B cell (primary cell): ENCODE results near the gene TRIM73. TPM values are rescaled to one million over a fixed set of nuclear protein-coding genes. Genes with fewer than 3 reads are reported as not detected.
"Not testable (repeated sequence)": the region's sequence is repeated elsewhere in the genome, so short reads cannot be mapped to it uniquely, and the experiment has no call there.

Source experiments
- ATAC-seq: fragments of 200-7000 bp; cut with Tn5 transposase; one replicate; pipeline ENCODE4 v1.10.0; 2021; ENCODE audit warnings: low read depth, mild to moderate bottlenecking, moderate number of reproducible peaks, moderate library complexity
- CTCF ChIA-PET: fragments of 350-600 bp; sonication (Branson Sonifier 250); formaldehyde crosslinking; loops from one replicate; lab custom pipeline; 2021; ENCODE audit warnings: antibody characterized with exemption, inconsistent platforms; lab: Charles Lee
- POLR2A ChIA-PET: fragments of 350-600 bp; sonication (Branson Sonifier 250); formaldehyde crosslinking; loops from one replicate; lab custom pipeline; 2021; ENCODE audit warnings: antibody characterized with exemption; lab: Charles Lee
- DNase-seq: peaks from one replicate; pipeline ENCODE4 v3.0.0; 2013
- H2AFZ ChIP-seq: 2 replicates; pipeline ENCODE4 v1.6.1; 2012; ENCODE audit warnings: mild to moderate bottlenecking, low read depth, low read length; ENCODE audit not compliant: insufficient read depth, poor library complexity, severe bottlenecking
- H3K27ac ChIP-seq, 2 donors: 1 replicate in 1 of 2; 2 replicates in 1 of 2; pipeline ENCODE4 v1.5.1; 2012 to 2013; ENCODE audit warnings: low read length in 2 of 2, mild to moderate bottlenecking in 2 of 2, moderate library complexity in 1 of 2
- H3K27me3 ChIP-seq, 4 experiments: fragments of 200-600 bp in 1 of 4; sonication (generic) in 1 of 4; replicated peaks in 1 of 4; 1 replicate in 2 of 4; 2 replicates in 2 of 4; pipeline versions ENCODE4 v1.6.1 to v1.7.0; 2013 to 2016; ENCODE audit warnings: low read length in 3 of 4, mild to moderate bottlenecking in 2 of 4, mixed read lengths in 1 of 4, moderate library complexity in 1 of 4; ENCODE audit not compliant: insufficient read depth in 4 of 4, control insufficient read depth in 3 of 4; ENCODE audit errors: control extremely low read depth in 1 of 4
- H3K36me3 ChIP-seq, 2 experiments: replicated peaks in 1 of 2; 1 replicate in 1 of 2; 2 replicates in 1 of 2; pipeline versions ENCODE4 v1.6.1 to v1.7.1; 2013; ENCODE audit warnings: low read length in 1 of 2; ENCODE audit not compliant: insufficient read depth in 2 of 2, control insufficient read depth in 1 of 2; ENCODE audit errors: control extremely low read depth in 1 of 2, extremely low read depth in 1 of 2
- H3K4me1 ChIP-seq, 2 donors: fragments of 200-600 bp in 1 of 2; sonication (generic) in 1 of 2; 1 replicate in 1 of 2; 2 replicates in 1 of 2; pipeline versions ENCODE4 v1.5.1 to v1.6.1; 2013 to 2017; ENCODE audit warnings: low read length in 2 of 2; ENCODE audit not compliant: control insufficient read depth in 2 of 2, insufficient read depth in 2 of 2
- H3K4me2 ChIP-seq: replicated peaks from 2 replicates; pipeline ENCODE3; 2012; ENCODE audit warnings: mild to moderate bottlenecking, low read depth, low read length; ENCODE audit not compliant: poor library complexity, severe bottlenecking
- H3K4me3 ChIP-seq, 5 experiments: fragments of 200-600 bp in 1 of 5; sonication (generic) in 1 of 5; 1 replicate in 3 of 5; 2 replicates in 2 of 5; pipeline versions ENCODE4 v1.5.1 to v1.7.0; 2011 to 2016; ENCODE audit warnings: low read length in 4 of 5, mild to moderate bottlenecking in 4 of 5, low read depth in 2 of 5, control low read depth in 1 of 5, moderate library complexity in 1 of 5; ENCODE audit not compliant: insufficient read depth in 1 of 5; ENCODE audit errors: control extremely low read depth in 1 of 5, extremely low read depth in 1 of 5
- H3K79me2 ChIP-seq: fragments of 200-600 bp; sonication (generic); one replicate; pipeline ENCODE4 v1.6.0; 2016; ENCODE audit warnings: low read length; ENCODE audit not compliant: control insufficient read depth, insufficient read depth
- H3K9ac ChIP-seq: fragments of 200-600 bp; sonication (generic); 2 replicates; pipeline ENCODE4 v1.6.1; 2017; ENCODE audit warnings: mild to moderate bottlenecking, low read length, moderate library complexity
- H3K9me3 ChIP-seq, 3 donors: one replicate each; pipeline versions ENCODE4 v1.6.1 to v1.7.1; 2013; ENCODE audit warnings: low read length in 2 of 3; ENCODE audit not compliant: control insufficient read depth in 2 of 3, insufficient read depth in 1 of 3; ENCODE audit errors: control extremely low read depth in 1 of 3
- H4K20me1 ChIP-seq: 2 replicates; pipeline ENCODE4 v1.6.0; 2012; ENCODE audit warnings: mild to moderate bottlenecking, low read length; ENCODE audit not compliant: insufficient read depth, control insufficient read depth, poor library complexity, severe bottlenecking
- H3K27ac Mint-ChIP-seq: one replicate; pipeline ENCODE4 v1.8.0; 2021; ENCODE audit warnings: mixed read lengths
- H3K27me3 Mint-ChIP-seq: one replicate; pipeline ENCODE4 v1.8.0; 2021; ENCODE audit warnings: mixed read lengths
- H3K4me1 Mint-ChIP-seq: one replicate; pipeline ENCODE4 v1.8.0; 2021; ENCODE audit warnings: mixed read lengths
- H3K4me3 Mint-ChIP-seq: one replicate; pipeline ENCODE4 v1.8.0; 2021; ENCODE audit warnings: mixed read lengths
- H3K9me3 Mint-ChIP-seq: one replicate; pipeline ENCODE4 v1.8.0; 2022; ENCODE audit warnings: mixed read lengths; ENCODE audit not compliant: insufficient read depth
- WGBS: methylation state at CpG from one replicate; pipeline ENCODE4 v1.1.5; 2013; ENCODE audit warnings: missing lambda C conversion rate; ENCODE audit not compliant: insufficient coverage; 5-methylcytosine and 5-hydroxymethylcytosine counted together
- intact Hi-C: fragments of 100-400 bp; cut with micrococcal nuclease; formaldehyde crosslinking; loops from one replicate; pipeline ENCODE4 v1.10.0; 2022
- polyA plus RNA-seq: library from polyadenylated mRNA; depleted of rRNA; stranded (reverse); fragments of >200 nt; gene quantifications from 2 replicates; pipeline ENCODE4 v1.2.3, GENCODE V29; 2012
- total RNA-seq, 2 donors: library from RNA; stranded (reverse); fragments of 120-200 nt in 1 of 2; gene quantifications; 1 replicate in 1 of 2; 2 replicates in 1 of 2; pipeline versions ENCODE4 v1.2.3 to v1.2.4, GENCODE V29; 2013 to 2022

TRIM73 gene
- total and polyA plus RNA-seq, 2 donors (not counting 1 experiment from before 2014, with no cell fraction given): 4.3 to 16.4 TPM

GRCh38 chr7:75419693-75420092 is 24.3 kb downstream of the TRIM73 start:
- H3K27ac Mint-ChIP-seq, CTCF ChIA-PET, ATAC-seq: not testable (repeated sequence)

DNA sequence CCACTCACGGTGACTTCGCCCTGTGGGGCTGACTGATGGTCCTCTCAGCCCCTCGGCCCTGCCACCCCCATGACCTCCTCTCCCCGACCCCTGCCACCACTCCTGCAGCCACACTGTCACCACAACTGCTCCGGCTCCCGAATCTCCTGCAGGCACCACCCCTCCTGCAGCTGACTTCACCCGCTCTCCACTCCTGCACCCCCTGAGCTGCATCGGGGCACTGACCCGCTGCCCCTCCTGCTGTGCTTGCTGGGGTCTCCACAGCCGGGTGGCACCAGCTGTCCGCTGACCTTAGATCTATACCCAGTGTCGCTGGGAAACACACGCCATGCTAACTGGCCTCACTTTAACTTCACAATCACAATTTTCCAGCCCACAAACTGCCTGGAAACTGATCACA is 24.7 kb downstream of the TRIM73 start:
- DNase-seq, H3K9me3 Mint-ChIP-seq, H3K9ac ChIP-seq, CTCF ChIA-PET, POLR2A ChIA-PET, ATAC-seq, H2AFZ ChIP-seq, intact Hi-C loops, H3K4me3 ChIP-seq, H3K27ac ChIP-seq, H3K4me1 ChIP-seq, H3K4me2 ChIP-seq, H3K9me3 ChIP-seq, H3K27me3 Mint-ChIP-seq, H3K4me3 Mint-ChIP-seq, H3K4me1 Mint-ChIP-seq, H4K20me1 ChIP-seq, H3K27me3 ChIP-seq: not testable (repeated sequence)
- Histone ChIP-seq H3K36me3 (peaks cover 0 to 23% of the 10 kb centered on the region in 2 experiments), H3K79me2 (peaks cover 11% of the 10 kb centered on the region)
- peak overlapping the region; percentile 6 for H3K27ac Mint-ChIP-seq
- 97% methylated on average over 10 of the region's 13 CpGs for WGBS

More at GRCh38 chr7:75419693-75420092, 24.3 kb downstream of the TRIM73 start:
- H2AFZ ChIP-seq, DNase-seq, H3K9me3 ChIP-seq, intact Hi-C loops, H3K27me3 Mint-ChIP-seq, H3K4me2 ChIP-seq, H4K20me1 ChIP-seq, H3K4me1 Mint-ChIP-seq, H3K4me3 Mint-ChIP-seq, H3K27ac ChIP-seq, H3K4me1 ChIP-seq, H3K9ac ChIP-seq, H3K27me3 ChIP-seq, H3K9me3 Mint-ChIP-seq, POLR2A ChIA-PET, H3K4me3 ChIP-seq: not testable (repeated sequence)
- 94% methylated on average over 7 of the region's 13 CpGs for WGBS
- H3K79me2 ChIP-seq: peaks cover 11% of the 10 kb centered on the region
- H3K36me3 ChIP-seq: peaks cover 0 to 23% of the 10 kb centered on the region in 2 experiments

GRCh38 chr7:75421798-75422710 is 26.6 kb downstream of the TRIM73 start:
- Histone ChIP-seq H3K36me3 (peaks cover 0 to 21% of the 10 kb centered on the region in 2 experiments), H3K79me2 (peaks cover 11% of the 10 kb centered on the region)
- H3K4me2 ChIP-seq, H3K4me3 ChIP-seq, H3K9ac ChIP-seq, H3K4me3 Mint-ChIP-seq, H3K27ac Mint-ChIP-seq, intact Hi-C loops, H3K4me1 ChIP-seq, H2AFZ ChIP-seq, DNase-seq, H3K4me1 Mint-ChIP-seq, POLR2A ChIA-PET, H3K27me3 ChIP-seq, ATAC-seq, CTCF ChIA-PET, H3K9me3 Mint-ChIP-seq, H3K27ac ChIP-seq, H3K27me3 Mint-ChIP-seq, H4K20me1 ChIP-seq, H3K9me3 ChIP-seq: not testable (repeated sequence)
- 99% methylated on average over 18 of the region's 50 CpGs for WGBS

DNA sequence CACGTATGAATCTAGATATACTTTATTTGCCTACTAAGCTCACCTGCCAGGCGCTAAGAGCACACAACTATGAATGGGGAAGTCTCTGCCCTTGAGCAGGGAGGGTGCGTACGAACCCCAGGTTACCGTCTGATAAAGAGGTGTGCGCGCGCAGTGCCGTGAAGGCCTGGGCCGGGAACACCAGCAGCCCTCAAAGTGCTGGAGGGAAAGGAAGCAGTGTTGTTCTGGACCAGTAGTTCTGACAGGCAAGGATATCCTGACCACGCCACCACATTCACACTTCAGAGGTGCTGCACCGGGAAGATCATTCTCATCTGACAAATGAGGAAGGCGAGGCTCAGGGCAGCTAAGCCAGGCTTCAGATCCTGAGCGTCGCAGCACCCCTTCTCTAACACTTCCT is 28.1 kb downstream of the TRIM73 start:
- ATAC-seq, H3K4me1 ChIP-seq, H2AFZ ChIP-seq, H3K27me3 Mint-ChIP-seq, H3K9ac ChIP-seq, H3K27ac Mint-ChIP-seq, H3K4me3 Mint-ChIP-seq, H3K9me3 ChIP-seq, H3K27ac ChIP-seq, POLR2A ChIA-PET, H4K20me1 ChIP-seq, DNase-seq, H3K9me3 Mint-ChIP-seq, H3K4me2 ChIP-seq, H3K4me3 ChIP-seq, CTCF ChIA-PET, intact Hi-C loops, H3K27me3 ChIP-seq: not testable (repeated sequence)
- peaks cover 11% of the 10 kb centered on the region for H3K79me2 ChIP-seq
- 88% methylated on average over 2 of the region's 15 CpGs for WGBS
- H3K36me3 ChIP-seq: peaks cover 0 to 19% of the 10 kb centered on the region in 2 experiments
- peaks cover 11% of the 10 kb centered on the region for H3K4me1 Mint-ChIP-seq
